Ovary (tissue), 9 donors: ENCODE data around the gene CLEC16A. TPM values are rescaled to one million over a fixed set of nuclear protein-coding genes. Genes with fewer than 3 reads are reported as not detected.
A peak's percentile ranks its signal among the peaks of the same experiment; 100 is the strongest.

Experiments
- DNase-seq, 5 donors: peaks; one replicate each; pipeline ENCODE4 v3.0.0-alpha.2; 2019 to 2020
- H3K27ac ChIP-seq, 2 donors: fragments of 200-600 bp; one replicate each; pipeline versions ENCODE4 v1.5.1 to v1.8.0; 2019 to 2022
- H3K27me3 ChIP-seq: fragments of 200-600 bp; one replicate; pipeline ENCODE4 v1.8.0; 2022
- H3K36me3 ChIP-seq: fragments of 200-600 bp; sonication (generic); one replicate; pipeline ENCODE4 v1.5.1; 2019
- H3K4me1 ChIP-seq: one replicate; pipeline ENCODE4 v1.8.1; 2013; ENCODE audit warnings: mild to moderate bottlenecking, moderate library complexity; ENCODE audit not compliant: insufficient read depth
- H3K4me3 ChIP-seq: fragments of 200-600 bp; sonication (generic); one replicate; pipeline ENCODE4 v1.5.1; 2017
- H3K9me3 ChIP-seq, 2 donors: fragments of 200-600 bp in 1 of 2; sonication (generic) in 1 of 2; one replicate each; pipeline versions ENCODE4 v1.5.1 to v1.8.1; 2013 to 2019; ENCODE audit warnings: mild to moderate bottlenecking in 1 of 2, moderate library complexity in 1 of 2
- EP300 ChIP-seq: sonication (generic); formaldehyde crosslinking; IDR thresholded peaks from one replicate; pipeline ENCODE4 v1.6.1; 2017; ENCODE audit warnings: antibody characterized with exemption
- POLR2A ChIP-seq: fragments of 450-650 bp; IDR thresholded peaks from one replicate; pipeline ENCODE4 v1.6.1; 2017; ENCODE audit warnings: antibody characterized with exemption, mild to moderate bottlenecking, moderate library complexity
- WGBS, 3 donors: extraction: QIAGEN DNeasy Blood & Tissue Kit in 1 of 3; methylation state at CpG; one replicate each; pipeline versions ENCODE4 v1.1.5 to v1.1.7; 2013 to 2017; 5-methylcytosine and 5-hydroxymethylcytosine counted together
- intact Hi-C, 4 donors: fragments of 100-400 bp; cut with DNase I; formaldehyde crosslinking; loops; one replicate each; pipeline versions ENCODE4 v1.11.0 to v1.15.1; 2022 to 2023
- polyA plus RNA-seq, 2 donors: library from polyadenylated mRNA; stranded (reverse); fragments of 200-250 nt in 1 of 2; fragments of 350-450 nt in 1 of 2; fragmentation: Illumina TruSeq in 1 of 2; extraction: RNeasy Lipid Tissue Mini Kit (QIAGEN cat#74804) in 1 of 2; gene quantifications; one replicate each; pipeline ENCODE4 v1.2.3, GENCODE V29; 2013 to 2014
- total RNA-seq, 7 donors: library from RNA; depleted of rRNA in 2 of 7; stranded (reverse); fragments of >200 nt in 2 of 7; fragmentation: NEBNext Ultra II Directional in 3 of 7; extraction: Animal tissue kit (Norgen Biotek cat#: 25700) in 3 of 7; gene quantifications; one replicate each; pipeline versions ENCODE4 v1.1.0 to v1.2.4, GENCODE V29; 2016 to 2023
- TF ChIP-seq, protein P1 (sequence below), 3 donors: fragments of 450-650 bp in 2 of 3; fragments of 200-600 bp in 1 of 3; IDR thresholded peaks; one replicate each; pipeline versions ENCODE4 v1.5.1 to v1.8.0; 2016 to 2022; ENCODE audit warnings: antibody characterized with exemption in 3 of 3, mild to moderate bottlenecking in 1 of 3
- donor health status: DM: no; HTN: no; CAD: no; lungs with moderate emphysema.
- donor health status: DM: no; HTN: no; CAD: no.
- donor health status: Bipolar disorder and iron deficiency.
- donor health status: DM: yes; HTN: yes; CAD: no.
- donor health status: DM: no; HTN: no; CAD: no.
- donor health status: DM: yes; HTN: yes; CAD: no.

CLEC16A gene
- total and polyA plus RNA-seq, 9 donors = 6.4 to 28.1 (median 16.5) TPM

- DNase-seq = peak in 1 of 5 donors; percentile 15
- no peaks in the 10 kb centered on the region for H3K36me3 ChIP-seq
- WGBS, 3 donors = 95 to 98% (median 96%) methylated on average over 4 of the region's 4 CpGs
Measured at GRCh38 chr16:11060364-11060763, 116.0 kb downstream of the CLEC16A start.

DNA sequence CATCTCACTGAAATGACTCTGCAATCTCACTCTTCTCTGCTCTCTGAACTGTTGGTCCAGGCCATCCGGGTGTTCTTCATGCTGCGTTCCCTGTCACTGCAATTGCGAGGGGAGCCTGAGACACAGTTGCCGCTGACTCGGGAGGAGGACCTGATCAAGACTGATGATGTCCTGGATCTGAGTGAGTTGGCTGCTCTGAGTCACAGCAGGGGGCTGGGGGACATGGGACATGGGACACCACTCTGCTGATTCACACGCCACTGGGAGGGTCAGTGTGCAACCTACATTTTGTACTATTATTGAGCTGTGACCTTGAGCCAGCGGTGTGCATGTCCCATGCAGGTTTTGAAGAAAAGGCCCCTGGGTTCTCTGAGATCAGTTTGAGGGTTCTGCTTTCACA, 116.5 kb downstream of the CLEC16A start:
- no peaks in the 10 kb centered on the region for H3K27me3 ChIP-seq
- TF ChIP-seq, protein P1, sequence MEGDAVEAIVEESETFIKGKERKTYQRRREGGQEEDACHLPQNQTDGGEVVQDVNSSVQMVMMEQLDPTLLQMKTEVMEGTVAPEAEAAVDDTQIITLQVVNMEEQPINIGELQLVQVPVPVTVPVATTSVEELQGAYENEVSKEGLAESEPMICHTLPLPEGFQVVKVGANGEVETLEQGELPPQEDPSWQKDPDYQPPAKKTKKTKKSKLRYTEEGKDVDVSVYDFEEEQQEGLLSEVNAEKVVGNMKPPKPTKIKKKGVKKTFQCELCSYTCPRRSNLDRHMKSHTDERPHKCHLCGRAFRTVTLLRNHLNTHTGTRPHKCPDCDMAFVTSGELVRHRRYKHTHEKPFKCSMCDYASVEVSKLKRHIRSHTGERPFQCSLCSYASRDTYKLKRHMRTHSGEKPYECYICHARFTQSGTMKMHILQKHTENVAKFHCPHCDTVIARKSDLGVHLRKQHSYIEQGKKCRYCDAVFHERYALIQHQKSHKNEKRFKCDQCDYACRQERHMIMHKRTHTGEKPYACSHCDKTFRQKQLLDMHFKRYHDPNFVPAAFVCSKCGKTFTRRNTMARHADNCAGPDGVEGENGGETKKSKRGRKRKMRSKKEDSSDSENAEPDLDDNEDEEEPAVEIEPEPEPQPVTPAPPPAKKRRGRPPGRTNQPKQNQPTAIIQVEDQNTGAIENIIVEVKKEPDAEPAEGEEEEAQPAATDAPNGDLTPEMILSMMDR (IDR thresholded peaks at IDR 0.05) = no peak
- TF ChIP-seq EP300 (no peak), POLR2A (no peak)
- intact Hi-C loops = no loop called here
- DNase-seq = peak in 1 of 5 donors; percentile 22
- no peaks in the 10 kb centered on the region for H3K9me3 ChIP-seq
- no peak overlapping the region for H3K4me3 ChIP-seq
- H3K4me1 ChIP-seq = peaks cover 10% of the 10 kb centered on the region
- no peak overlapping the region for H3K27ac ChIP-seq
- 97 to 98% (median 98%) methylated on average over 7 of the region's 7 CpGs for WGBS, 3 donors
- H3K36me3 ChIP-seq = no peaks in the 10 kb centered on the region

More at GRCh38 chr16:11060364-11060763, 116.0 kb downstream of the CLEC16A start:
- TF ChIP-seq POLR2A (no peak), EP300 (no peak)
- TF ChIP-seq, protein P1 (IDR thresholded peaks at IDR 0.05) = no peak
- Histone ChIP-seq H3K27me3 (no peaks in the 10 kb centered on the region), H3K4me1 (peaks cover 10% of the 10 kb centered on the region), H3K9me3 (no peaks in the 10 kb centered on the region), H3K27ac (no peak overlapping the region), H3K4me3 (no peak overlapping the region)
- intact Hi-C loops = no loop called here

GRCh38 chr16:11061629-11062270, 117.4 kb downstream of the CLEC16A start:
- TF ChIP-seq, protein P1 (IDR thresholded peaks at IDR 0.05) = no peak
- TF ChIP-seq EP300 (no peak), POLR2A (no peak)
- DNase-seq = peak in 2 of 5 donors; percentile 7 to 8
- WGBS, 3 donors = 85 to 87% (median 85%) methylated on average over 6 of the region's 6 CpGs
- no peaks in the 10 kb centered on the region for H3K36me3 ChIP-seq
- intact Hi-C loops = no loop called here
- H3K27me3 ChIP-seq = no peaks in the 10 kb centered on the region
- peaks cover 6% of the 10 kb centered on the region for H3K4me1 ChIP-seq
- no peak overlapping the region for H3K27ac ChIP-seq
- H3K4me3 ChIP-seq = no peak overlapping the region
- H3K9me3 ChIP-seq = no peaks in the 10 kb centered on the region

DNA sequence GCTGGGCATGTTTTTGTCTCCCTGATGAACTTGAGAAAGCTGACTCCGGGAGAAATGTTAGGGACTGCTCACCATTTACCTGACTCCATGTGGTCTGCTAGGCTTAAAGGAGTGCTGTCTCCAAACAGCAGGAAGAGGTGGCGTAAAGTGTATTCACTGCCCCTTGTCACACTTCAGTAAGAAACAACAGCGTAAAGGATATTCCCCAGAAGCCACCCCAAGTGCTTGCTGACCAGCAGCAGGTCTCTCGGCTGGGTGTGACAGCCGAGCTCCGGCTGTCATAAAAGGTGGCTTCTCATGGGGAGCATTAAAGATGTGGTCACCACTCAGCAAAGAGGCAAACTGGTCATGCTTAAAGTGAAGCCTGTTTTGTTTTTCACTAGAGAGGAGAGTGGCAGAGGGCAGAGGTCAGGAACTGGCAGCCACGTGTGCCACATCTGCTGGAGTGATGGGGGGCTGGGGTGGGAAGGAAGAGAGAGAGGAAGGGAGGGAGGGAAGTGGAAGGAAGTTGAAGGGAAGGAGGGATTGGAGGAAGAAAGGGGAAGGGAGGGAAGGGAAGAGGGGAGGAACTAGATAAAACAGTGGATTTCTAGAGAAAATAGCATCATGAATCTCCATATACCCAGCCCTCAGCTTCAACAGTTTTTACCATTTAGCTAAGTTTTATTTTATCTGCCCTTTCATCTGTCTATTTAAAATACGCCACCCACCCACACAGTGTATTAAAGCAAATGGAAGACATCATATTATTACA, 119.3 kb downstream of the CLEC16A start:
- DNase-seq = peak in 1 of 5 donors; percentile 11
- no peak for TF ChIP-seq POLR2A
- TF ChIP-seq, protein P1 (IDR thresholded peaks at IDR 0.05) = no peak
- TF ChIP-seq EP300 = no peak
- H3K4me3 ChIP-seq = no peak overlapping the region
- intact Hi-C loops = no loop called here
- H3K27ac ChIP-seq = no peak overlapping the region
- H3K27me3 ChIP-seq = no peaks in the 10 kb centered on the region
- no peaks in the 10 kb centered on the region for H3K4me1 ChIP-seq
- no peaks in the 10 kb centered on the region for H3K9me3 ChIP-seq
- WGBS, 3 donors = 81 to 85% (median 83%) methylated on average over 8 of the region's 8 CpGs
- H3K36me3 ChIP-seq = no peaks in the 10 kb centered on the region
